ENCODE measurements around the gene FAM118A.
"Not testable (repeated sequence)": the region's sequence is repeated elsewhere in the genome, so short reads cannot be mapped to it uniquely, and the experiment has no call there.

Gene FAM118A

GRCh38 chr22:45284705-45285262 is 24.9 kb upstream of the FAM118A start, which contains the start of gene UPK3A:
UPK3A (plus strand) TSS chr22:45284949; CDS start chr22:45285014, 65 bp downstream.
- DNase-seq (ENCODE audit: low read depth): peak; percentile 48

DNA sequence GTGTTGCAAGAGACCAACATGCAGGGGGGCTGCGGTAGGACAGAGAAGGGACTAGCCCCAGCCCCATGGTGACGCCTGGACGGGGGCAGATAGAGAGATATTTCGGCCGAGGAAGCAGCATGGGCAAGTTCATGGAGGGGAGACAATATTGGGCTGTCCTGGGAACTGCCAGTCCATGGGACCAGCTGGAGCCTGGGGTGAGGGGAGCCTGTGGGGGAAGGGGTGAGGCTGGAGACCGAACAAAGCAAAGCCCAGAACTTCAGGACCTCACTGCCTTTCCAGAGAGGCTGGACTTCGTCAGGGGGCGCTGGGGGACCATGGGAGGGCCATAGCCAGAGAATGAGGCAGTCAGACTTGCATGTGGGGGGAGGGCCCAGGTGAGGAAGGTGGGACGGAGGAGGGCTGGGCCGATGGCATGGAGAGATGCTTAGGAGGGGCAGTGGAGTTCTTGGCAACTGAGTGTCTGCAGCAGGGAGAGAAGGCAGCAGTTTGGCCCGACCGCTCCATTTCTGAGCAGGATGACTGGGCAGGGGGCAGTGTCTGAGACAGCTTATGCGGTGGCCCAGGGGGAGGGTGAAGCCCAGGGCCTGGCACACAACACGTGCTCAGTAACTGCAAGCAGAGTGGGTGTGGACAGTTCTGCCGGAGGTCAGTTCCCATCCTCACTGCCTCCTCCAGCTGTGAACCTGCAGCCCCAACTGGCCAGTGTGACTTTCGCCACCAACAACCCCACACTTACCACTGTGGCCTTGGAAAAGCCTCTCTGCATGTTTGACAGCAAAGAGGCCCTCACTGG is 24.3 kb upstream of the FAM118A start:
- no peak for DNase-seq (ENCODE audit: low read depth)

GRCh38 chr22:45286854-45287551 is 22.7 kb upstream of the FAM118A start:
- DNase-seq (ENCODE audit: low read depth): no peak

GRCh38 chr22:45290410-45290936 is 19.3 kb upstream of the FAM118A start:
- no peak for DNase-seq (ENCODE audit: low read depth)

DNA sequence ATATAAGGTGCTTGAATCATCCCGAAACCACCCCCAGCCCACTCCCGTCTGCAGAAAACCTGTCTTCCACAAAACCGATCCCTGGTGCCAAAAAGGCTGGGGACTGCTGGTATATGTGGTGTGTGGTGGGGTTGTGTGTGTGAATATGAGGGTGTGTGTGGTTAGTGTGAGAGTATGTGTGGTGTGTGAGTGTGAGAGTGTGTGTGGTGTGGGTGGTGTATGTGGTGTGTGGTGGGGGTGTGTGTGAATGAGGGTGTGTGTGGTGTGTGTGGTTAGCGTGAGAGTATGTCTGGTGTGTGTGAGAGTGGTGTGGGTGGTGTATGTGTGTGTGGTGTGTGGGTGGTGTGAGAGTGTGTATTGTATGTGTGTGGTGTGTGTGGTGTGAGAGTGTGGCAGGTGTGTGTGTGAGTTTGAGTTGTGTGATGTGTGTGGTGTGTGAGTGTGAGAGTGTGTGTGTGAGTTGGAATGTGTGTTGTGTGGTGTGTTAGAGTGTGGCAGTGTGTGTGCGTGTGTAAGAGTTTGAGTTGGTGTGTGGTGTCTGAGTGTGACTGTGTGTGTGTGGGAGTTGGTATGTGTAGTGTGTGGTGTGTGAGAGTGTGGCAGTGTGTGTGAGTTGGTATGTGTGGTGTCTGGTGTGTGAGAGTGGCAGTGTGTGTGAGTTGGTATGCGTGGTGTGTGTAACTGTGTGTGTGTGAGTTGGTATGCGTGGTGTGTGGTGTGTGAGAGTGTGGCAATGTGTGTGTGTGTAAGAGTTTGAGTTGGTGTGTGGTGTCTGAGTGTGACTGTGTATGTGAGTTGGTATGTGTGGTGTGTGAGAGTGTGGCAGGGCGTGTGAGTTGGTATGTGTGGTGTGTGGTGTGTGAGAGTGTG is 18.4 kb upstream of the FAM118A start:
- DNase-seq (ENCODE audit: low read depth): no peak

- no peak for DNase-seq (ENCODE audit: low read depth)
These were observed 17.8 kb upstream of the FAM118A start for GRCh38 chr22:45291931-45292290.

DNA sequence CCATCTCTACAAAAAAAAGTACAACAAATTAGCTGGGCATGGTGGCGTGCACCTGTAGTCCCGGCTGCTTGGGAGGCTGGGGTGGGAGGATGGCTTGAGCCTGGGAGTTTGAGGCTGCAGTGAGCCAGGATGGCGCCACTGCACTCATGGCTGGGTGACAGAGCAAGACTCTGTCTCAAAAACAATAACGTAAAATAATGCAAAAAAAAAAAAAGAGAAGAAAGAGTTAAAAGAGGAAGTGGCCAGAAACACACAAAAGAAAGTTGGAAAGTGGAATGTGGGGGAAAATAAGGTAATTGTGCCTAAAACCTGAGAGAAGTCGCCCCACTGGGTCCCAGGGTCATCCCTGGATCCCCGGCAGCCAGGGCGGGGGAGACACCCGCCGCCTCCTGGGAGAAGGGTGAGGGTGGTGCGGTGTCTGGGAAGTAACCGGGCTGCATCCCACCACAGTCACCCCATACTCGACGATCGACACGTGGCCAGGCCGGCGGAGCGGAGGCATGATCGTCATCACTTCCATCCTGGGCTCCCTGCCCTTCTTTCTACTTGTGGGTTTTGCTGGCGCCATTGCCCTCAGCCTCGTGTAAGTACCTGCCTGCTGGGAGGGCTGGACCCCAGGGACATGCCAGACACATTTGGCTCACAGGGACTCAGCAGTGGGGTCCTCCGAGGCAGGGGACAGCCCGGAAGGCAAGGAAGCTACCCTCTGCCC is 16.8 kb upstream of the FAM118A start:
- no peak for DNase-seq (ENCODE audit: low read depth)

- no peak for DNase-seq (ENCODE audit: low read depth)
These were observed 15.7 kb upstream of the FAM118A start for GRCh38 chr22:45294030-45294429.

- DNase-seq (ENCODE audit: low read depth): not testable (repeated sequence)
These were observed 14.7 kb upstream of the FAM118A start for GRCh38 chr22:45295004-45295403.

GRCh38 chr22:45295492-45295891 is 14.2 kb upstream of the FAM118A start:
- no peak for DNase-seq (ENCODE audit: low read depth)

DNA sequence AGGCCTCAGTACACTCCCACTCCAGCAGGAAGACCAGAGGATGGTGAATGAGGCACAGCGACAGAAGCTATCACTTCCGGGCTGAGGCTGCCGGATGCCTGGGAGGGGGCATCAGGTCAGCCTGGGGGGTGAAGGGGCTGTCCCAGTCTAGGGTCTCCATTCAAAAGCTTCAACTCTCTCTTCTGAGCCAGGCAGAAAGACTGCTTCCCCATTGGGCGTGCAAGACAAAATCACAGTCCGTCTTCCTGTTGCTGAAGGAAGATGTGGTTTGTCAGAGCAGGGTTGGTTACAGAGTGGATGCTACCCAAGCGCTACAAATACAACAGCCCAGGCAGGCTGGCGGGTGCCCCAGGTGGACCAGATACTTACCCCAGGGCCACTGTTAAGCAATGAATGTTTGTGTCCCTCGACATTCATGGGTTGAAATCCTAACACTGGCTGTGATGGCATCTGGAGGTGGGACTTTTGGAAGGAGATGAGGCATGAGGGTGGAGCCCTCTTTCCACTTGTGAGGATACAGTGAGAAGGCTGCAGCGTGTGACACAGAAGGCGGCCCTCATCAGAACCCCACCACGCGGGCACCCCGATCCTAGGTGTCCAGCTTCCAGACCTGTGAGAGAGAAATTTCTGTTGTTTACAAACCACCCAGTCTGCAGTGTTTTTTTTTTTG is 13.0 kb upstream of the FAM118A start:
- no peak for DNase-seq (ENCODE audit: low read depth)

DNA sequence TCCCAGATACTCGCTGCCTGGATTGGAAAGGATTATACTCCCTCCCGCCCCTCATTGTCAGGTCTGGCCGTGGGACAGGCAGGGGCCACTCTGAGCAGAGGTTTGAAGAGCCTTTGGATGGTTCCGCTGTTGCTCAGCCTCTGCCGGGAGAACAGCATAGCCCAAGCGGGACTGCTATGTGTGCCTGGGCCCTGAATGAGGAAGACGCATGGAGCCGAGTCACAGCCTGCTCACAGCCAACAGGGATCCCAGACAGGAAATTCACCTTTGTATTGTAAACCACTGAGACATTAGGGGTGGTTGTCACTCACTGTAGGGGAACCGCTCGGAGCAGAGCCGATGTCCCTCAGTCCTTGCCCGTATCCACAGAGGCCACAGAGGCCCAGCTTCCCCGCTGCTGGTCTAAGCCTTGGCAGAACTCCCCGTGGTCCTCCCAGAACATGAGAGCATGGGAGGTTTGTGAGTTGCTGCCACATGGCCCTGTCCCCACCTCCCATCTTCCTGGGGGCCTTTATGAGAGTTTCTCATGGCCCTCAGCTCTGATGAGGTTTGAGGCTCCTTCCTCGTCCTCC is 10.7 kb upstream of the FAM118A start:
- no peak for DNase-seq (ENCODE audit: low read depth)

GRCh38 chr22:45302751-45303150 is 7.0 kb upstream of the FAM118A start:
- no peak for DNase-seq (ENCODE audit: low read depth)

- no peak for DNase-seq (ENCODE audit: low read depth)
These were observed 6.6 kb upstream of the FAM118A start for GRCh38 chr22:45303181-45303580.

- DNase-seq (ENCODE audit: low read depth): no peak
These were observed 4.8 kb upstream of the FAM118A start for GRCh38 chr22:45304971-45305370.

- no peak for DNase-seq (ENCODE audit: low read depth)
These were observed 4.2 kb upstream of the FAM118A start for GRCh38 chr22:45305456-45306075.

- no peak for DNase-seq (ENCODE audit: low read depth)
These were observed 3.6 kb upstream of the FAM118A start for GRCh38 chr22:45306139-45306538.

DNA sequence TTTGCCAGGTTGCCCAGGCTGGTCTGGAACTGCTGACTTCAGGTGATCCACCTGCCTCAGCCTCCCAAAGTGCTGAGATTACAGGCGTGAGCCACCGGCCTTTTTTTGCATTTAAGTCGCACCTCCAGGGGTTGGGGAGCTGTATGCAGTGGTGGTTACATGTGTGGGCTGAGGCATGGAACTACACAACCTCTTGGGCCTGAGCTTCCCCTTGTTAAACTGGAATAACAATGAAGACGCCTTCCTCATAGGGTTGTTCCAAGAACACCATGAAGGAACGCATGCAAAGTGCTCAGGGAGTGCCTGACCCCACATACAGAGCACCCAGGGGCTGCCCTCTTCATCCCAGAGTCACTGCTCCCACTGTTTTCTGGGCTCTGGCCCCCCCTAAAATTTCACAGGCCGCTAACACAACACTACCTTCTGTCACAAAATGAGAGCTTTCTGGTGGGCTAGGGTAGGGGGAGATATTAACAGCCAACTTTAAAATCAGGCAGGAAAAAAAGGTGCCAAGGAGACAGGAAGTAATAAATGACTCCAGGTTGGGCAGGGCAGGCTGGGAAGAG is 1.3 kb upstream of the FAM118A start:
- no peak for DNase-seq (ENCODE audit: low read depth)

DNA sequence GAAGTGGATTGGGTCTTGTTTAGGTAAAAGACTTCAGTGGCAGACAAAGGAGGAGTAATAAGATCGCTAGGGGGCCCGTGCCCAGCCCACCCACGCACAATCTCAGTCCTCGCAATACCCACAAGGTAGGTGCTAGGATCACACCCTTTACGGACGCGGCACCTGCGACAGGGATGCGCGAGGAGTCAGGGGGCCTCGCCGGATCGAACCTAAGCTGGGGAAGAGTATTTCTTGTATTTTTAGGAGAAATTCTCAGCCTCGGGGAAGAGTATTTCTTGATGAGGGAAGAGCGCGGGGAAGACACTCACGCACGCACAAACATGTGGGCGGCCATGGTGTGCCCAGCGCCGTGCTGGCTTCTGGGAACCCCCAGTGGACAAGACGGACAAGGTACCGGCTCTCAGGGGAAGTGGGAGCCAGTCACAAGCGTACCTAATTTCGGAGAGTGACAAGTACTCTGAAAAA is 745 bp upstream of the FAM118A start:
- DNase-seq (ENCODE audit: low read depth): no peak
